Neural cell (in vitro differentiated cells): Measurements from ENCODE around the gene ZNF225.

Experiments used
- EP300 ChIP-seq: fragments of 450-650 bp; conservative IDR thresholded peaks from 2 replicates; pipeline ENCODE4 v1.6.1; 2014; ENCODE audit warnings: antibody characterized with exemption, mild to moderate bottlenecking, moderate library complexity; ENCODE audit not compliant: poor library complexity, severe bottlenecking
- EZH2 ChIP-seq: fragments of 200-600, 300-800 bp; shearing (Covaris generic), sonication (generic); IDR thresholded peaks from 2 replicates; pipeline ENCODE4 v1.6.1; 2014; ENCODE audit warnings: antibody characterized with exemption, low read length, borderline replicate concordance, mild to moderate bottlenecking; ENCODE audit not compliant: insufficient read depth, poor library complexity, severe bottlenecking
- MXI1 ChIP-seq: fragments of 450-650 bp; conservative IDR thresholded peaks from 2 replicates; pipeline ENCODE4 v1.6.1; 2014; ENCODE audit warnings: antibody characterized with exemption, mild to moderate bottlenecking; ENCODE audit not compliant: poor library complexity, severe bottlenecking
- POLR2AphosphoS5 ChIP-seq: IDR thresholded peaks from 2 replicates; pipeline ENCODE4 v1.6.1; 2012
- RAD21 ChIP-seq: fragments of 450-650 bp; conservative IDR thresholded peaks from 2 replicates; pipeline ENCODE4 v1.6.1; 2014; ENCODE audit warnings: antibody characterized with exemption, mild to moderate bottlenecking, moderate library complexity
- SMC3 ChIP-seq: fragments of 450-650 bp; conservative IDR thresholded peaks from 2 replicates; pipeline ENCODE4 v1.6.1; 2014; ENCODE audit warnings: antibody characterized with exemption, mild to moderate bottlenecking, moderate library complexity; ENCODE audit not compliant: poor library complexity
- TAF1 ChIP-seq: IDR thresholded peaks from 2 replicates; pipeline ENCODE4 v1.6.1; 2012; ENCODE audit warnings: low read depth
- TF ChIP-seq, protein P1 (sequence below): fragments of 450-650 bp; IDR thresholded peaks from 2 replicates; pipeline ENCODE4 v1.5.1; 2014; ENCODE audit warnings: antibody characterized with exemption, mild to moderate bottlenecking, moderate library complexity; ENCODE audit not compliant: poor library complexity, severe bottlenecking
- TF ChIP-seq, protein P2 (sequence below): IDR thresholded peaks from 2 replicates; pipeline ENCODE4 v1.6.1; 2012; ENCODE audit warnings: borderline replicate concordance

DNA sequence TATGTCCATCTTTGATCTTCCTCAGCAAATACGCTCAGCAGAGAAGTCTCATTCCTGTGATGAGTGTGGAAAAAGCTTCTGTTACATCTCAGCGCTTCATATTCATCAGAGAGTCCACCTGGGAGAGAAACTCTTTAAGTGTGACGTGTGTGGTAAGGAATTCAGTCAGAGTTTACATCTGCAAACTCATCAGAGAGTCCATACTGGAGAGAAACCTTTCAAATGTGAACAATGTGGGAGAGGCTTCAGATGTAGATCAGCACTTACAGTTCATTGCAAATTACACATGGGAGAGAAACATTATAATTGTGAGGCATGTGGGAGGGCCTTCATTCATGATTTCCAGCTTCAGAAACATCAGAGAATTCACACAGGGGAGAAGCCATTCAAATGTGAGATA, 46.9 kb upstream of the ZNF225 start:
- TF ChIP-seq, protein P1, sequence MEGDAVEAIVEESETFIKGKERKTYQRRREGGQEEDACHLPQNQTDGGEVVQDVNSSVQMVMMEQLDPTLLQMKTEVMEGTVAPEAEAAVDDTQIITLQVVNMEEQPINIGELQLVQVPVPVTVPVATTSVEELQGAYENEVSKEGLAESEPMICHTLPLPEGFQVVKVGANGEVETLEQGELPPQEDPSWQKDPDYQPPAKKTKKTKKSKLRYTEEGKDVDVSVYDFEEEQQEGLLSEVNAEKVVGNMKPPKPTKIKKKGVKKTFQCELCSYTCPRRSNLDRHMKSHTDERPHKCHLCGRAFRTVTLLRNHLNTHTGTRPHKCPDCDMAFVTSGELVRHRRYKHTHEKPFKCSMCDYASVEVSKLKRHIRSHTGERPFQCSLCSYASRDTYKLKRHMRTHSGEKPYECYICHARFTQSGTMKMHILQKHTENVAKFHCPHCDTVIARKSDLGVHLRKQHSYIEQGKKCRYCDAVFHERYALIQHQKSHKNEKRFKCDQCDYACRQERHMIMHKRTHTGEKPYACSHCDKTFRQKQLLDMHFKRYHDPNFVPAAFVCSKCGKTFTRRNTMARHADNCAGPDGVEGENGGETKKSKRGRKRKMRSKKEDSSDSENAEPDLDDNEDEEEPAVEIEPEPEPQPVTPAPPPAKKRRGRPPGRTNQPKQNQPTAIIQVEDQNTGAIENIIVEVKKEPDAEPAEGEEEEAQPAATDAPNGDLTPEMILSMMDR: no peak
- TF ChIP-seq POLR2AphosphoS5 (no peak), EZH2 (no peak), SMC3 (no peak), RAD21 (no peak), MXI1 (no peak), EP300 (no peak), TAF1 (no peak)
- TF ChIP-seq, protein P2, sequence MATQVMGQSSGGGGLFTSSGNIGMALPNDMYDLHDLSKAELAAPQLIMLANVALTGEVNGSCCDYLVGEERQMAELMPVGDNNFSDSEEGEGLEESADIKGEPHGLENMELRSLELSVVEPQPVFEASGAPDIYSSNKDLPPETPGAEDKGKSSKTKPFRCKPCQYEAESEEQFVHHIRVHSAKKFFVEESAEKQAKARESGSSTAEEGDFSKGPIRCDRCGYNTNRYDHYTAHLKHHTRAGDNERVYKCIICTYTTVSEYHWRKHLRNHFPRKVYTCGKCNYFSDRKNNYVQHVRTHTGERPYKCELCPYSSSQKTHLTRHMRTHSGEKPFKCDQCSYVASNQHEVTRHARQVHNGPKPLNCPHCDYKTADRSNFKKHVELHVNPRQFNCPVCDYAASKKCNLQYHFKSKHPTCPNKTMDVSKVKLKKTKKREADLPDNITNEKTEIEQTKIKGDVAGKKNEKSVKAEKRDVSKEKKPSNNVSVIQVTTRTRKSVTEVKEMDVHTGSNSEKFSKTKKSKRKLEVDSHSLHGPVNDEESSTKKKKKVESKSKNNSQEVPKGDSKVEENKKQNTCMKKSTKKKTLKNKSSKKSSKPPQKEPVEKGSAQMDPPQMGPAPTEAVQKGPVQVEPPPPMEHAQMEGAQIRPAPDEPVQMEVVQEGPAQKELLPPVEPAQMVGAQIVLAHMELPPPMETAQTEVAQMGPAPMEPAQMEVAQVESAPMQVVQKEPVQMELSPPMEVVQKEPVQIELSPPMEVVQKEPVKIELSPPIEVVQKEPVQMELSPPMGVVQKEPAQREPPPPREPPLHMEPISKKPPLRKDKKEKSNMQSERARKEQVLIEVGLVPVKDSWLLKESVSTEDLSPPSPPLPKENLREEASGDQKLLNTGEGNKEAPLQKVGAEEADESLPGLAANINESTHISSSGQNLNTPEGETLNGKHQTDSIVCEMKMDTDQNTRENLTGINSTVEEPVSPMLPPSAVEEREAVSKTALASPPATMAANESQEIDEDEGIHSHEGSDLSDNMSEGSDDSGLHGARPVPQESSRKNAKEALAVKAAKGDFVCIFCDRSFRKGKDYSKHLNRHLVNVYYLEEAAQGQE: no peak
